Testis (tissue), 3 donors: ENCODE data around the gene NCCRP1. TPM values are rescaled to one million over a fixed set of nuclear protein-coding genes. Genes with fewer than 3 reads are reported as not detected.
"Not testable (repeated sequence)": the region's sequence is repeated elsewhere in the genome, so short reads cannot be mapped to it uniquely, and the experiment has no call there.

Source experiments
- DNase-seq: peaks from one replicate; pipeline ENCODE4 v3.0.0-alpha.2; 2019
- H3K27ac ChIP-seq, 2 donors: fragments of 200-600 bp; sonication (generic); one replicate each; pipeline ENCODE4 v1.5.1; 2019
- H3K27me3 ChIP-seq: fragments of 200-600 bp; sonication (generic); one replicate; pipeline ENCODE4 v1.5.1; 2019
- H3K36me3 ChIP-seq: fragments of 200-600 bp; sonication (generic); one replicate; pipeline ENCODE4 v1.5.1; 2017; ENCODE audit warnings: low read depth; ENCODE audit errors: missing control alignments
- H3K4me1 ChIP-seq: fragments of 200-600 bp; sonication (generic); one replicate; pipeline ENCODE4 v1.5.1; 2019
- H3K4me3 ChIP-seq, 2 donors: fragments of 200-600 bp; sonication (generic); one replicate each; pipeline ENCODE4 v1.5.1; 2017 to 2019
- H3K9me3 ChIP-seq: fragments of 200-600 bp; sonication (generic); one replicate; pipeline ENCODE4 v1.5.1; 2017
- CTCF ChIP-seq, 3 experiments: fragments of 450-650 bp in 2 of 3; fragments of 200-600 bp in 1 of 3; sonication (generic) in 1 of 3; IDR thresholded peaks; one replicate each; pipeline ENCODE4 v1.5.1; 2016 to 2019; ENCODE audit warnings: antibody characterized with exemption in 3 of 3, mild to moderate bottlenecking in 2 of 3, moderate library complexity in 1 of 3
- POLR2A ChIP-seq: fragments of 450-650 bp; IDR thresholded peaks from one replicate; pipeline ENCODE4 v1.6.1; 2017; ENCODE audit warnings: antibody characterized with exemption, mild to moderate bottlenecking, moderate library complexity
- WGBS, 2 donors: methylation state at CpG; one replicate each; pipeline ENCODE4 v1.1.5; 2018; 5-methylcytosine and 5-hydroxymethylcytosine counted together
- intact Hi-C: fragments of 100-400 bp; cut with DNase I; formaldehyde crosslinking; loops from one replicate; pipeline ENCODE4 v1.15.1; 2023; ENCODE audit warnings: low total_unique reads
- polyA plus RNA-seq: library from polyadenylated mRNA; stranded (reverse); fragments of 350-450 nt; fragmentation: Illumina TruSeq; extraction: RNeasy Lipid Tissue Mini Kit (QIAGEN cat#74804); gene quantifications from one replicate; pipeline ENCODE4 v1.2.3, GENCODE V29; 2014; ENCODE audit warnings: low read depth, low replicate concordance; ENCODE audit not compliant: insufficient read depth
- total RNA-seq, 2 donors: library from RNA; depleted of rRNA; stranded (reverse); fragments of >200 nt; gene quantifications; one replicate each; pipeline ENCODE4 v1.2.3, GENCODE V29; 2016

Gene NCCRP1
- total and polyA plus RNA-seq, 3 donors from 2014 or later: 0.73 to 1.3 (median 1.1) TPM

- 59 to 62% methylated on average over 16 to 22 of the region's 22 CpGs for WGBS, 2 donors
- H3K4me1 ChIP-seq: no peaks in the 10 kb centered on the region
- H3K9me3 ChIP-seq: no peaks in the 10 kb centered on the region
- intact Hi-C loops: no loop called here
- TF ChIP-seq CTCF (IDR thresholded peaks at IDR 0.05): no peak
- TF ChIP-seq POLR2A: no peak
- no peaks in the 10 kb centered on the region for H3K27me3 ChIP-seq
- DNase-seq: no peak
- no peak overlapping the region for H3K27ac ChIP-seq
- H3K4me3 ChIP-seq: no peak overlapping the region
- H3K36me3 ChIP-seq: no peaks in the 10 kb centered on the region
Measured at GRCh38 chr19:39237200-39238184, 40.7 kb downstream of the NCCRP1 start.

GRCh38 chr19:39238209-39238608, 41.4 kb downstream of the NCCRP1 start:
- TF ChIP-seq CTCF (IDR thresholded peaks at IDR 0.05): no peak
- TF ChIP-seq POLR2A: no peak
- H3K27me3 ChIP-seq: no peaks in the 10 kb centered on the region
- no peak overlapping the region for H3K27ac ChIP-seq
- 81 to 85% methylated on average over 6 of the region's 6 CpGs for WGBS, 2 donors
- H3K4me1 ChIP-seq: no peaks in the 10 kb centered on the region
- H3K4me3 ChIP-seq: no peak overlapping the region
- DNase-seq: no peak
- H3K36me3 ChIP-seq: no peaks in the 10 kb centered on the region
- H3K9me3 ChIP-seq: no peaks in the 10 kb centered on the region
- intact Hi-C loops: no loop called here

GRCh38 chr19:39238944-39239343, 42.2 kb downstream of the NCCRP1 start:
- 91 to 95% methylated on average over 6 of the region's 6 CpGs for WGBS, 2 donors
- no peak for DNase-seq
- TF ChIP-seq CTCF (IDR thresholded peaks at IDR 0.05): no peak
- TF ChIP-seq POLR2A: no peak
- H3K4me3 ChIP-seq: no peak overlapping the region
- H3K4me1 ChIP-seq: no peaks in the 10 kb centered on the region
- no peaks in the 10 kb centered on the region for H3K27me3 ChIP-seq
- H3K36me3 ChIP-seq: no peaks in the 10 kb centered on the region
- intact Hi-C loops: no loop called here
- no peak overlapping the region for H3K27ac ChIP-seq
- H3K9me3 ChIP-seq: no peaks in the 10 kb centered on the region

- no peaks in the 10 kb centered on the region for H3K4me1 ChIP-seq
- intact Hi-C loops: no loop called here
- WGBS, 2 donors: 90% methylated on average over 7 of the region's 7 CpGs
- H3K4me3 ChIP-seq: no peak overlapping the region
- H3K36me3 ChIP-seq: no peaks in the 10 kb centered on the region
- no peaks in the 10 kb centered on the region for H3K9me3 ChIP-seq
- TF ChIP-seq POLR2A (no peak), CTCF (IDR thresholded peaks at IDR 0.05) (no peak)
- no peak overlapping the region for H3K27ac ChIP-seq
- DNase-seq: no peak
- no peaks in the 10 kb centered on the region for H3K27me3 ChIP-seq
Measured at GRCh38 chr19:39240421-39240820, 43.7 kb downstream of the NCCRP1 start.

GRCh38 chr19:39243741-39244140, 47.0 kb downstream of the NCCRP1 start:
- H3K36me3 ChIP-seq, H3K9me3 ChIP-seq, H3K27me3 ChIP-seq, intact Hi-C loops, H3K27ac ChIP-seq, DNase-seq, H3K4me3 ChIP-seq, H3K4me1 ChIP-seq: not testable (repeated sequence)
- 73 to 95% methylated on average over 3 to 9 of the region's 13 CpGs for WGBS, 2 donors

GRCh38 chr19:39244410-39245100, 47.8 kb downstream of the NCCRP1 start, which contains the start of gene IFNL3:
Gene IFNL3, minus strand, starts transcription at chr19:39245006. Its CDS starts 39 bp downstream, at chr19:39244967.
- DNase-seq, H3K27ac ChIP-seq, H3K4me1 ChIP-seq, H3K9me3 ChIP-seq, intact Hi-C loops, H3K27me3 ChIP-seq, H3K4me3 ChIP-seq, H3K36me3 ChIP-seq: not testable (repeated sequence)
- 82 to 85% methylated on average over 5 to 9 of the region's 12 CpGs for WGBS, 2 donors

- H3K27me3 ChIP-seq, H3K4me3 ChIP-seq, H3K4me1 ChIP-seq, DNase-seq, intact Hi-C loops, H3K27ac ChIP-seq, H3K9me3 ChIP-seq, H3K36me3 ChIP-seq: not testable (repeated sequence)
- no CpG with 5 or more reads among the region's 1 CpG for WGBS, 2 donors
Measured at GRCh38 chr19:39245166-39245565, 48.4 kb downstream of the NCCRP1 start.
